ENCODE data around the gene PARD3B.

DNA sequence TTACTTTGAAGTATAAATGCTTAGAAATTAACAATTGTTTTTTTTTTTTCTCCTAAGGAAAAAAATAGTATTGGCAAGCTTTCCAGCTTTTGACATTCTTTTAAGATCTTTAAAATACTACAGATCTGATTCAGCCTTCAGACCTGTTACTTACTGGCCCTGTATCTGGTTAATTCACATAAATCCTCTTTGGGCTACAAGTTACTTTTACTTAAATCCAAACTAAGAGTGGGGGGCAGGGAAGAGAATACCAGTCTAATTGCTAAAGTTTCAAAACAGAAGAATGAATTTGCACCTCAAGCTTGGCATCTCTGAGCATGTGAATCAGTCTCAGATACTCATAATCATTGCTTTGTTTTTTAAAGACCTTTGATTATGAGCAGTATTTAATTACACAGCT, 386.3 kb downstream of the PARD3B start:
- TF ChIP-seq CTCF (IDR thresholded peaks at IDR 0.05): no peak
- TF ChIP-seq POLR2A (IDR thresholded peaks at IDR 0.05): no peak
- no peak for TF ChIP-seq POLR2AphosphoS5 (IDR thresholded peaks at IDR 0.05)

Measured in sigmoid colon (tissue), 4 donors.